Posterior vena cava (tissue), 2 donors: Measurements from ENCODE around the gene POLRMT. TPM values are rescaled to one million over a fixed set of nuclear protein-coding genes. Genes with fewer than 3 reads are reported as not detected.
"Not testable (repeated sequence)": the region's sequence is repeated elsewhere in the genome, so short reads cannot be mapped to it uniquely, and the experiment has no call there.

ENCODE experiments used
- DNase-seq: peaks from one replicate; pipeline ENCODE4 v3.0.0-alpha.2; 2020; ENCODE audit warnings: low spot score
- intact Hi-C, 2 donors: fragments of 100-400 bp; cut with DNase I; formaldehyde crosslinking; loops; one replicate each; pipeline versions ENCODE4 v1.14.1 to v1.14.2; 2022 to 2023
- long read RNA-seq, 2 donors: library from polyadenylated mRNA; unstranded; transcript quantifications; one replicate each; pipeline ENCODE4 v2.0.0, GENCODE V29; 2020 to 2021
- total RNA-seq, 2 donors: library from RNA; stranded (reverse); fragmentation: NEBNext Ultra II Directional; extraction: Animal tissue kit (Norgen Biotek cat#: 25700); gene quantifications; one replicate each; pipeline ENCODE4 v1.2.1, GENCODE V29; 2021
- donor health status: DM: yes; HTN: yes; CAD: no.
- donor health status: DM: yes; HTN: yes; CAD: no.

Gene POLRMT
- 10 to 100 TPM; 25.6 to 30.7 TPM for total RNA-seq
- long read RNA-seq, donor 1, transcript POLRMT-202 (21 exons, 3,835 nt) = major isoform, 6 of 23 reads
- long read RNA-seq, donor 1, partial matches to known transcripts = 10 of 23 reads
- long read RNA-seq, donor 1, other reads (novel, unspliced or antisense) = 7 of 23 reads
- long read RNA-seq, donor 2, partial matches to known transcripts = 8 of 13 reads
- long read RNA-seq, donor 2, other reads (novel, unspliced or antisense) = 5 of 13 reads

DNA sequence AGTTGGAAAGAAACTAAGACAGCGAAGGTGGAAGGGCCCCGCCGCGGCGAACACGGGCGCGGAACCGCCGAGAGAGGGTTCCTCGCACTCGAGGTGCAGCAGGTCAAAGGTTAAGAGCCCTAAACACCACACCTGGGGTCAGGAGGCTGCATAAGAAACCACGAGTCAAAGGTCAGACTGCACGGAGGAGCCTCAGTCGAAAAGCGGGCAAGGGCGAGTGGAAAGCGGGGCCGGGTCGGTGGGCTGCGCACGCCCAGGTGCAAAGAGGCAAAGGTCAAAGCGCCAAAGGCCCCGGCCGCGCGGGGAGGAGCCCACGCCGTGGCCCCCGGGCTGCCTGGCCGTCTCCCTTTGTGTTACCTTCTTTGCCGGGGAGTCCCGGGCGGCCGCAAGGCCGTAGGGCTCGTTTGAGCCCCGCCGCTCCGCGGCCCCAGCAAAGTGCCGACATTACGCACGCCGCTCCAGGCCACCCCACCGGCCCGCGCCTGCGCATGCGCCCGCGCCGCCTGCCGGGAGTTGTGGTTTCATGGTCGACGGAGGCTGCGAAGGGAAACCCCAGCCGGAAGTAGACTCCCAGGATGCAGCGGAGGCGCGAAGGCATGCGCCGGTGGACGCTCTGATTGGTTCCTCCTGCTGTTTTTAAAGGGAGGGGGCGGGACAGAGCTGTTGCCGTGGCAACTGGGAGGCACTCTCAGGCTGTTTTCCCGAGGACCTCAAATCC lies at the start of gene POLRMT:
Gene POLRMT, minus strand, starts transcription at position 470 of the 718 bp plus-strand sequence. Its CDS starts 25 bp downstream, at position 445.
- DNase-seq = peak; percentile 100
- intact Hi-C loops = loop anchor here in 1 of 2 donors (10.0 kb wide), 1 partner anchor 58 kb away; the partner anchor contains the start of gene BSG

GRCh38 chr19:682678-683320 lies 49.5 kb upstream of the POLRMT start:
- intact Hi-C loops = no loop called here
- DNase-seq = no peak

DNA sequence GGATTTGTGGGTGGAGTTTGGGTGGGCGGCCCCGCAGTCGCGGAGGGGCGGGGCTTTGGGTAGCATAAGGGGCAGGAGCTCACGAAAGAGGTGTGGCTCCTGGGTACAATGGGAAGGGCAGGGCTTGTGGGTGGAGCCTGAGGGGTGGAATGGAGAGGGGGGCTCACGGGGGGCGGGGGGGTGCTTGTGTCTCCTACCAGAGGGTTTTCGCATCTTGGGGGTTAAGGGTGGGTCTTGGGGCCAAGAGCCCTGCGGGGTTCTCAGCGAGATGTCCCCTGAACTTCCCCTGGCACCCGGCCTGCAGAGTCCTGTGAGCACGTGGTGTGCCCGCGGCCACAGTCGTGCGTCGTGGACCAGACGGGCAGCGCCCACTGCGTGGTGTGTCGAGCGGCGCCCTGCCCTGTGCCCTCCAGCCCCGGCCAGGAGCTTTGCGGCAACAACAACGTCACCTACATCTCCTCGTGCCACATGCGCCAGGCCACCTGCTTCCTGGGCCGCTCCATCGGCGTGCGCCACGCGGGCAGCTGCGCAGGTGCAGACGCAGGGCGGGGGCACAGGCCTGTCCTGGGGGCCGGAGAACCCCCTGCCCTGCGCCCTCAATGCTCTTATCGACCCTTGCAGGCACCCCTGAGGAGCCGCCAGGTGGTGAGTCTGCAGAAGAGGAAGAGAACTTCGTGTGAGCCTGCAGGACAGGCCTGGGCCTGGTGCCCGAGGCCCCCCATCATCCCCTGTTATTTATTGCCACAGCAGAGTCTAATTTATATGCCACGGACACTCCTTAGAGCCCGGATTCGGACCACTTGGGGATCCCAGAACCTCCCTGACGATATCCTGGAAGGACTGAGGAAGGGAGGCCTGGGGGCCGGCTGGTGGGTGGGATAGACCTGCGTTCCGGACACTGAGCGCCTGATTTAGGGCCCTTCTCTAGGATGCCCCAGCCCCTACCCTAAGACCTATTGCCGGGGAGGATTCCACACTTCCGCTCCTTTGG lies 48.0 kb upstream of the POLRMT start:
- intact Hi-C loops = no loop called here
- no peak for DNase-seq

DNA sequence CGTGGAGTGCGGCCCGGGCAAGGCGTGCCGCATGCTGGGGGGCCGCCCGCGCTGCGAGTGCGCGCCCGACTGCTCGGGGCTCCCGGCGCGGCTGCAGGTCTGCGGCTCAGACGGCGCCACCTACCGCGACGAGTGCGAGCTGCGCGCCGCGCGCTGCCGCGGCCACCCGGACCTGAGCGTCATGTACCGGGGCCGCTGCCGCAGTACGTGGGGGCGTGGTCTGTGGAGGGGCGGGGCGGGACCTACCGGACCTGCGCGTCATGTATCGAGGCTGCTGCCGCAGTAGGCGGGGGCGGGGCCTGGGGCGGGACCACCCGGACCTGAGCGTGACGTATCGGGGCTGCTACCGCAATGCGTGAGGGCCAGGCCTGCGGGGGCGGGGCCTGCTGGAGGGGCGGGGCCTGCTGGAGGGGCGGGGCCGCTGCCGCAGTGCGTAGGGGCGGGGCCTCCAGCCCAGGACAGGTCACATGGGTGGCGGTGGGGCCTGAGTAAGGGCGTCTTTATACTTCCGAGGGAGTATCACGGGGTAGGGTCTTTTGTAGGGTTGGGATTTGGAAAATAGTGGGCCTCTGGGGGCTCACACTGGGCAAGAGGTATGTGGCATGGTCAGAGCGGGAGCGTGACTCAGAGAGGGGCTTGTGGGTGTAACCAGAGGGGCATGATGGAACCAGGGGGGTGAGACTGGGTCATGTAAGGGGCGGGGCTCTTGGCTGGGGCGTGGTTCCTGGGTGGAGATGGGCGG lies 47.1 kb upstream of the POLRMT start:
- intact Hi-C loops = no loop called here

GRCh38 chr19:679418-680286 lies 46.3 kb upstream of the POLRMT start:
- intact Hi-C loops = no loop called here
- peak; percentile 95 for DNase-seq

More for the DNA sequence above, 47.1 kb upstream of the POLRMT start:
- peak; percentile 100 for DNase-seq

GRCh38 chr19:678791-679388 lies 45.6 kb upstream of the POLRMT start:
- no peak for DNase-seq
- intact Hi-C loops = no loop called here

DNA sequence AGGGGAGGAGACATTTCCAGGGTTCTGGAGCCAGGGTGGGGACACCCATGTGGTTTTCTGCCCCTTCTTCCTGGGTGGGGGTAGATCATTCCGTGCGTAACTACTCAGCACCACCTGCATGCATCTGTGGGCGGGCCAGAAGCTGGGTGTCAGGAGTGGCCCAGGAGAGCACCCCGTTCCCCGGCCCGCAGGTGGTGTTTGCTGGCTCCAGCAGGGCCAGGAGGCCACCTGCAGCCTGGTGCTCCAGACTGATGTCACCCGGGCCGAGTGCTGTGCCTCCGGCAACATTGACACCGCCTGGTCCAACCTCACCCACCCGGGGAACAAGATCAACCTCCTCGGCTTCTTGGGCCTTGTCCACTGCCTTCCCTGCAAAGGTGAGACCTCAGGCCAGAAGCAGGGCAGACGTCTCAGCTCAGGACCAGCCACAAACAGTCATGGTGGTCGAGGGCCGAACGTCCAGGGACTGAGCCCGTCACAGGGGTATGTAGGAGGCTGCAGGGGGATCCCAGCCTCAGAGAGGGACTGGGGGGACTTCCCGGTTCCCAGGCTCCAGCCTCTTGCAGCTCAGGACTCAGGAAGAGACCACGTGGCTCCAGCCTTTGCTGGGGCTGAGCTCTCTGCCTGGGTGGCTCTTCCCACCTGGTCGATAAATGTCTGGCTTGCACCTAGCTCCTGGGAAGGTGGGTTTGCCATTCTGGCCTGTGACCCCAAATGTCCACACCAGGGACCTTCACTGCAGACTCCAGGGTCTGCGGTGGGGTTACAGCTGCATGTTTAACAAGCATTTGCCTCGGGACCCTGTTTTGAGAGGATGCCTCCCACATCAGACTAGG lies 44.5 kb upstream of the POLRMT start:
- no peak for DNase-seq
- intact Hi-C loops = no loop called here

GRCh38 chr19:677201-677600 lies 43.9 kb upstream of the POLRMT start:
- peak; percentile 94 for DNase-seq
- intact Hi-C loops = no loop called here

GRCh38 chr19:676339-677105 lies 43.2 kb upstream of the POLRMT start, which contains the start of gene FSTL3:
Gene FSTL3, plus strand, starts transcription at chr19:676392. Its CDS starts 32 bp downstream, at chr19:676424.
- intact Hi-C loops = no loop called here

GRCh38 chr19:676007-676338 lies 42.6 kb upstream of the POLRMT start:
- DNase-seq = no peak
- intact Hi-C loops = no loop called here

More at GRCh38 chr19:676339-677105, 43.2 kb upstream of the POLRMT start, which contains the start of gene FSTL3:
- no peak for DNase-seq

DNA sequence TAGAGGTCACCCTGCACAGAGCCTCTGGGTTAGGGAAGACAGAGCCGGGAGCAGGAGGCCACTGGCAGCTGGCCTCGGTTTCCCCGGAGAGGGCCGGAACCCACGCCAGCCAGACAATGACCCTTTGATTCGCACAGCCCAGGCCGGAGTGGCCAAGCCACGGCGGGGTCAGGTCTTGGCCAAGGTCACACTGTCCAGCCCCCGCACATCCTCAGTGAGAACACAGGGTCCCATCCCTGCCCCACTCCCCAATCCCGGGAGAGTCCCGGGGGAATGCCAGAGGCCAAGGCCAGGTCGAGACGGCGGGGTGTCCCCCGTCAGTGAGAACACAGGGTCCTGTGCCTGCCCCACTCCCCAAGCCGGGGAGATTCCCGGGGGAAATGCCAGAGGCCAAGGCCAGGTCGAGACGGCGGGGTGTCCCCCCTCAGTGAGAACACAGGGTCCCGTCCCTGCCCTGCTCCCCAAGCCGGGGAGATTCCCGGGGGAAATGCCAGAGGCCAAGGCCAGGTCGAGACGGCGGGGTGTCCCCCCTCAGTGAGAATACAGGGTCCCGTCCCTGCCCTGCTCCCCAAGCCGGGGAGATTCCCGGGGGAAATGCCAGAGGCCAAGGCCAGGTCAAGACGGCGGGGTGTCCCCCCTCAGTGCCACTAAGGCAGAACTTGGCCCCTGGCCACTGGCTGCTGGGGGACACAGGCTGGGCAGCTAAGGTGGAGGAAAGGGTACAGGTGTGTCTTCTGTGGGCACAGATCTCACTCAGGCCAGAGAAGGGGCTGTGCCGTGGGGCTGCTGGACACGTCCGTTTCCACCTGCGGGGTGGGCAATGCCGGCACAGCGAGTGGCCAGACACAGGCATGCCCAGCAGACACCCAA lies 41.2 kb upstream of the POLRMT start:
- DNase-seq = no peak
- intact Hi-C loops = no loop called here

- intact Hi-C loops = no loop called here
- no peak for DNase-seq
Observed at GRCh38 chr19:670609-671075, 37.3 kb upstream of the POLRMT start.

DNA sequence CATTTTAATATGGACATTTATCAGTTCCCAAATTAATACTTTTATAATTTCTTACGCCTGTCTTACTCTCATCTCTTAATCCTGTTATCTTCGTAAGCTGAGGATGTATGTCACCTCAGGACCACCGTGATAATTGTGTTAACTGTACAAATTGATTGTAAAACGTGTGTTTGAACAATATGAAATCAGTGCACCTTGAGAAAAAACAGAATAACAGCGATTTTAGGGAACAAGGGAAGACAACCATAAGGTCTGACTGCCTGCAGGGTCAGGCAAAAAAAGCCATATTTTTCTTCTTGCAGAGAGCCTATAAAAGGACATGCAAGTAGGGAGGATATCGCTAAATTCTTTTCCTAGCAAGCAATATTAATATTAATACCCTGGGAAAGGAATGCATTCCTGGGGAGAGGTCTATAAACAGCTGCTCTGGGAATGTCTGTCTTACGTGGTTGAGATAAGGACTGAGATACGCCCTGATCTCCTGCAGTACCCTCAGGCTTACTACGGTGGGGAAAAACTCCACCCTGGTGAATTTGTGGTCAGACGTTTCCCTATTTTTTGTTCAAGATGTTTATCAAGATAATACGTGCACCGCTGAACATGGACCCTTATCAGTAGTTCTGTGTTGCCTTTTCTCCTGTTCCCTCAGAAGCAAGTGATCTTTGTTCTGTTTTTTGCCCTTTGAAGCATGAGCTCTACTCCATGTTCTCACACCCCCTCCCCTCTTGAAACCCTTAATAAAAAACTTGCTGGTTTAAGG lies 35.5 kb upstream of the POLRMT start:
- DNase-seq, intact Hi-C loops: not testable (repeated sequence)
